HepG2 (cell line): ENCODE measurements around the gene ODAM. TPM values are rescaled to one million over a fixed set of nuclear protein-coding genes. Genes with fewer than 3 reads are reported as not detected.

ENCODE experiments used
- ATF4 ChIP-seq, 2 experiments: fragments of 450-650 bp in 1 of 2; sonication (generic) in 1 of 2; formaldehyde crosslinking; IDR thresholded peaks; 2 replicates each; pipeline versions ENCODE4 v1.5.0 to v1.8.0; 2020 to 2022; ENCODE audit warnings: mild to moderate bottlenecking in 1 of 2, missing genetic modification reagents in 1 of 2
- GATAD2A ChIP-seq: IDR thresholded peaks from 2 replicates; pipeline ENCODE4 v1.6.1; 2016
- HMGXB4 ChIP-seq, 2 experiments: sonication (generic) in 1 of 2; formaldehyde crosslinking in 1 of 2; IDR thresholded peaks; 2 replicates each; pipeline versions ENCODE4 v1.4.0 to v1.6.1; 2018 to 2020; ENCODE audit warnings: missing genetic modification reagents in 2 of 2, borderline replicate concordance in 1 of 2, low read depth in 1 of 2, mild to moderate bottlenecking in 1 of 2, missing biosample characterization in 1 of 2
- IRF1 ChIP-seq: sonication (generic); formaldehyde crosslinking; IDR thresholded peaks from 2 replicates; pipeline ENCODE4 v1.4.0; 2020; ENCODE audit warnings: low read depth, mild to moderate bottlenecking, missing genetic modification reagents
- MED1 ChIP-seq: sonication (generic); formaldehyde crosslinking; IDR thresholded peaks from 2 replicates; pipeline ENCODE4 v1.4.0; 2020; ENCODE audit warnings: missing genetic modification reagents
- MED13 ChIP-seq: sonication (generic); formaldehyde crosslinking; IDR thresholded peaks from 2 replicates; pipeline ENCODE4 v1.5.0; 2020; ENCODE audit warnings: missing genetic modification reagents
- ZBTB46 ChIP-seq: sonication (generic); formaldehyde crosslinking; IDR thresholded peaks from 2 replicates; pipeline ENCODE4 v1.4.0; 2020; ENCODE audit warnings: mild to moderate bottlenecking, missing genetic modification reagents, borderline replicate concordance
- ZNF609 ChIP-seq: sonication (generic); formaldehyde crosslinking; IDR thresholded peaks from 2 replicates; pipeline ENCODE4 v1.4.0; 2020; ENCODE audit warnings: mild to moderate bottlenecking, missing genetic modification reagents, borderline replicate concordance
- polyA plus RNA-seq, 8 experiments: library from polyadenylated mRNA; depleted of rRNA in 3 of 8; stranded (reverse) in 7 of 8; unstranded in 1 of 8; fragments of >200 nt; fragmentation: Illumina TruSeq in 4 of 8; extraction: Trizol in 4 of 8; gene quantifications; 2 replicates each; pipeline versions ENCODE4 v1.2.1 to v1.2.3, GENCODE V29; 2011 to 2016; ENCODE audit warnings: low read depth in 4 of 8, missing spikeins in 1 of 8, mixed read lengths in 1 of 8; ENCODE audit not compliant: insufficient read depth in 1 of 8
- total RNA-seq, 5 experiments: library from RNA; depleted of rRNA; stranded (reverse); fragments of >200 nt; fragmentation: Illumina TruSeq; extraction: Trizol; gene quantifications; 2 replicates each; pipeline ENCODE4 v1.2.3, GENCODE V29; 2016; ENCODE audit warnings: low read depth in 1 of 5
- TF ChIP-seq, protein P1 (sequence below): sonication (generic); formaldehyde crosslinking; IDR thresholded peaks from 2 replicates; pipeline ENCODE4; 2020; ENCODE audit warnings: missing genetic modification reagents, mild to moderate bottlenecking, borderline replicate concordance
- TF ChIP-seq, protein P2 (sequence below): sonication (generic); formaldehyde crosslinking; IDR thresholded peaks from 2 replicates; pipeline ENCODE4 v1.9.0; 2021; ENCODE audit warnings: missing genetic modification reagents, borderline replicate concordance

The ODAM gene
- total and polyA plus RNA-seq, 2 of the 13 experiments (the other 11 are each of a cell fraction or from before 2014, with no cell fraction given): 94.6 to 115 TPM

- TF ChIP-seq, protein P1, sequence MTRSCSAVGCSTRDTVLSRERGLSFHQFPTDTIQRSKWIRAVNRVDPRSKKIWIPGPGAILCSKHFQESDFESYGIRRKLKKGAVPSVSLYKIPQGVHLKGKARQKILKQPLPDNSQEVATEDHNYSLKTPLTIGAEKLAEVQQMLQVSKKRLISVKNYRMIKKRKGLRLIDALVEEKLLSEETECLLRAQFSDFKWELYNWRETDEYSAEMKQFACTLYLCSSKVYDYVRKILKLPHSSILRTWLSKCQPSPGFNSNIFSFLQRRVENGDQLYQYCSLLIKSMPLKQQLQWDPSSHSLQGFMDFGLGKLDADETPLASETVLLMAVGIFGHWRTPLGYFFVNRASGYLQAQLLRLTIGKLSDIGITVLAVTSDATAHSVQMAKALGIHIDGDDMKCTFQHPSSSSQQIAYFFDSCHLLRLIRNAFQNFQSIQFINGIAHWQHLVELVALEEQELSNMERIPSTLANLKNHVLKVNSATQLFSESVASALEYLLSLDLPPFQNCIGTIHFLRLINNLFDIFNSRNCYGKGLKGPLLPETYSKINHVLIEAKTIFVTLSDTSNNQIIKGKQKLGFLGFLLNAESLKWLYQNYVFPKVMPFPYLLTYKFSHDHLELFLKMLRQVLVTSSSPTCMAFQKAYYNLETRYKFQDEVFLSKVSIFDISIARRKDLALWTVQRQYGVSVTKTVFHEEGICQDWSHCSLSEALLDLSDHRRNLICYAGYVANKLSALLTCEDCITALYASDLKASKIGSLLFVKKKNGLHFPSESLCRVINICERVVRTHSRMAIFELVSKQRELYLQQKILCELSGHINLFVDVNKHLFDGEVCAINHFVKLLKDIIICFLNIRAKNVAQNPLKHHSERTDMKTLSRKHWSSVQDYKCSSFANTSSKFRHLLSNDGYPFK: no peak
- TF ChIP-seq MED13 (no peak), GATAD2A (peak; percentile 56; the same call in 1 of the 2 replicates), MED1 (peak; percentile 41), IRF1 (CRISPR knock-in tag) (no peak), ZBTB46 (CRISPR knock-in tag) (no peak), HMGXB4 (CRISPR knock-in tag; IDR thresholded peaks at IDR 0.05; ENCODE audit: borderline replicate concordance in 1 of 2, low read depth in 1 of 2) (0 out of 4 replicates have a peak, but pooled peaks of 1 of the 2 experiments have one; percentile 19), ATF4 (CRISPR knock-in tag; IDR thresholded peaks at IDR 0.05) (peak in 1 of 2 experiments; percentile 9; a peak in 1 of 4 replicates), ZNF609 (CRISPR knock-in tag) (no peak)
- TF ChIP-seq, protein P2, sequence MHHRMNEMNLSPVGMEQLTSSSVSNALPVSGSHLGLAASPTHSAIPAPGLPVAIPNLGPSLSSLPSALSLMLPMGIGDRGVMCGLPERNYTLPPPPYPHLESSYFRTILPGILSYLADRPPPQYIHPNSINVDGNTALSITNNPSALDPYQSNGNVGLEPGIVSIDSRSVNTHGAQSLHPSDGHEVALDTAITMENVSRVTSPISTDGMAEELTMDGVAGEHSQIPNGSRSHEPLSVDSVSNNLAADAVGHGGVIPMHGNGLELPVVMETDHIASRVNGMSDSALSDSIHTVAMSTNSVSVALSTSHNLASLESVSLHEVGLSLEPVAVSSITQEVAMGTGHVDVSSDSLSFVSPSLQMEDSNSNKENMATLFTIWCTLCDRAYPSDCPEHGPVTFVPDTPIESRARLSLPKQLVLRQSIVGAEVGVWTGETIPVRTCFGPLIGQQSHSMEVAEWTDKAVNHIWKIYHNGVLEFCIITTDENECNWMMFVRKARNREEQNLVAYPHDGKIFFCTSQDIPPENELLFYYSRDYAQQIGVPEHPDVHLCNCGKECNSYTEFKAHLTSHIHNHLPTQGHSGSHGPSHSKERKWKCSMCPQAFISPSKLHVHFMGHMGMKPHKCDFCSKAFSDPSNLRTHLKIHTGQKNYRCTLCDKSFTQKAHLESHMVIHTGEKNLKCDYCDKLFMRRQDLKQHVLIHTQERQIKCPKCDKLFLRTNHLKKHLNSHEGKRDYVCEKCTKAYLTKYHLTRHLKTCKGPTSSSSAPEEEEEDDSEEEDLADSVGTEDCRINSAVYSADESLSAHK: no peak
Observed at GRCh38 chr4:70183168-70183939, 12.2 kb upstream of the ODAM start (continued).
